CD4-positive, alpha-beta T cell treated with Interleukin-6 for 4 hours (primary cell): ENCODE results near the gene SRP72.

ENCODE experiments used
- DNase-seq: peaks from one replicate; pipeline ENCODE4 v3.0.0-alpha.2; 2020; ENCODE audit warnings: mixed read lengths

Gene SRP72

DNA sequence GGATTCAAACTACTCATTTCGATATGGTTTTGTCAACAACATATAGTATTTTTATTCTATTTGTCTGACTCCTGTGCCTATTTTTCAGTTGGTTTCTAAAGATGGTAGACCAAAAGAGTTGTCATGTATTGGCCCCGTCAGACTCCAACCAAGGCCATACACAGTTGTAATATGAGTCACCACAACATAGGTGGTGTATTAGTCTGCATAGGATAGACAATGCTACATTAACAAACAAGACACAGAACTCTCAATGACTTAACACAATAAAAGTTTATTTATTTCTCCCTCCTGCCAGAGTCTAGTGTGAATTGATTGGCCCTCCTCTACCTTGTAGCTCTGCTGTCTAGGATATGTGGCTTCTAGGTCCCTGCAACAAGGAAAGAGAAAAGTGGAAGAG, 84.1 kb downstream of the SRP72 start:
- no peak for DNase-seq

DNA sequence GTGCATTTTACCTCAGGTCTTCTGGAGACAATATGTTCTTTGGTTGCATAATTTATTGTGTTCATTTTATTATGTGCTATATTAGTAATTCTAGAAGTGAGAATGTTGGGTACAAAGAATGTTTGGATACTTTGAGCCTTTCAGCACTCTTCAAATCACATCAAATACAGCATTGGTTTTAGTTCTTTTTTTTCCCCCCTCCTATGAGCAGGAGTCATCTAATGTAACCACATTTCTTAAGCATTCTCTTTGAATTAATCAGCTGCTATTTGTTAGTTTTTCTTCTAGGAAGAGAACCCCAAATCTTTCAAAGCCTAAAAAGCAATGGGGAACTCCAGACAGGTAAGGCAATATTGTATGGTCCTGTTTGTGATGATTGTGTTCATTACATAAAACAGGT, 84.9 kb downstream of the SRP72 start:
- no peak for DNase-seq
